Measurements from ENCODE around the gene PCDH10.

DNA sequence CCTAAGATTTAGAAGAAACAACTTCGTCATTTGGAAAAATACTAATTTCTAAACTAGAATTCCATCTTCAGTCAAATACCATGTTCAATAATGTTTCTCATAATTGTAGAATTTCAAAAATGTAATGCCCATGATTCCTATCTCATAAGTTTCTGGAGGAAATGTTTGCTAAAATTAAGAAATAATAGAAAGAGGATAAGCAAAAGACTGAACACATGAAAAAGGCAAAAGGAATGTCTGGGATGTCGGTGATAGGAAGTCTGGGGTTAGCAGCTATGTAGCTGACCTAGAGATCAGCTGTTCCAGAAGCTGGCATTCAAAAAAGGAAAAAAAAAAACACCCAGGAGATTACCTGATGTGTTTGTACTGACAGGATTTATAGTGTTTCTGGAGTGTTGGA lies 18.9 kb upstream of the PCDH10 start:
- TF ChIP-seq, protein P1, sequence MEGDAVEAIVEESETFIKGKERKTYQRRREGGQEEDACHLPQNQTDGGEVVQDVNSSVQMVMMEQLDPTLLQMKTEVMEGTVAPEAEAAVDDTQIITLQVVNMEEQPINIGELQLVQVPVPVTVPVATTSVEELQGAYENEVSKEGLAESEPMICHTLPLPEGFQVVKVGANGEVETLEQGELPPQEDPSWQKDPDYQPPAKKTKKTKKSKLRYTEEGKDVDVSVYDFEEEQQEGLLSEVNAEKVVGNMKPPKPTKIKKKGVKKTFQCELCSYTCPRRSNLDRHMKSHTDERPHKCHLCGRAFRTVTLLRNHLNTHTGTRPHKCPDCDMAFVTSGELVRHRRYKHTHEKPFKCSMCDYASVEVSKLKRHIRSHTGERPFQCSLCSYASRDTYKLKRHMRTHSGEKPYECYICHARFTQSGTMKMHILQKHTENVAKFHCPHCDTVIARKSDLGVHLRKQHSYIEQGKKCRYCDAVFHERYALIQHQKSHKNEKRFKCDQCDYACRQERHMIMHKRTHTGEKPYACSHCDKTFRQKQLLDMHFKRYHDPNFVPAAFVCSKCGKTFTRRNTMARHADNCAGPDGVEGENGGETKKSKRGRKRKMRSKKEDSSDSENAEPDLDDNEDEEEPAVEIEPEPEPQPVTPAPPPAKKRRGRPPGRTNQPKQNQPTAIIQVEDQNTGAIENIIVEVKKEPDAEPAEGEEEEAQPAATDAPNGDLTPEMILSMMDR (IDR thresholded peaks at IDR 0.05 in 2 of 3, conservative IDR thresholded peaks at IDR 0.05 in 1 of 3; ENCODE audit: control insufficient read depth in 2 of 3, extremely low read depth in 1 of 3, insufficient read depth in 1 of 3, low read depth in 3 of 3, low read length in 3 of 3) = no peak
- no peak for TF ChIP-seq POLR2AphosphoS5 (IDR thresholded peaks at IDR 0.05; ENCODE audit: low read length)
